ENCODE measurements around the gene ADGRD2.

Gene ADGRD2

DNA sequence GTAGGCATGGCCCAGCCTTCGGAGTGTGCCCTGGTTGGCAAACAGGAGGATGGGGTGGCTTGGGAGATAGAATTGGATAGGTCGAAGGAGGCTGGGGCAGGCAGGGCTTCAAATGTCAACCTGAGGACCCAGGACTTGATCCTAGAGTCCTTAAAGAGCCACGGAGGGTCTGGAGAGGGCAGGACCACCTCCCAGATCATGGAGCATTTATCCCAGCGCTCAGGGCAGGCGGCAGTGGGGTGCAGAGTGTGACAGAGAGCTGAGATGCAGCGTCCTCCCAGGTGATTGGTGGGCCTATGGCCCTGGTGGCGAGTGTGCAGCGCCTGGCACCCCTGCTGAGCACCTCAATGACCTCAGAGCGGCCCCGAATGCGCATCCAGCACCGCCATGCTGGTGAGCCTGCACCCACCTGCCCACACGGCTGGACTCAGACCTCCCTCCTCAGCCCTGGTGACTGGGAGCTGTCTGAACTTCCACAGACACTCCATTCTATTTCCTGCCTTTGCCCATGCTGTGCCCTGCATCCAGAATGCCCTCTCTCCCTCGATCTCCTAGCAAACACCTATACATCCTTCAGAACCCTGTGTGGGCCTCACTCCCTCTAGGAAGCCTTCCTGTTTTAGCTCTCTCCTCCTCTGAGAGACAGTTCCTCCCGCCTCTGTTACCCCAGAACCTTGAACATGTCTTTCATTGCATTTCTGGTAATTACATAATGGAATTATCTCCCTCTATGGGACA is 6.3 kb downstream of the ADGRD2 start:
- in situ Hi-C loops (cut with MboI; ENCODE audit: low sequenced_read_pairs), result no loop called here

DNA sequence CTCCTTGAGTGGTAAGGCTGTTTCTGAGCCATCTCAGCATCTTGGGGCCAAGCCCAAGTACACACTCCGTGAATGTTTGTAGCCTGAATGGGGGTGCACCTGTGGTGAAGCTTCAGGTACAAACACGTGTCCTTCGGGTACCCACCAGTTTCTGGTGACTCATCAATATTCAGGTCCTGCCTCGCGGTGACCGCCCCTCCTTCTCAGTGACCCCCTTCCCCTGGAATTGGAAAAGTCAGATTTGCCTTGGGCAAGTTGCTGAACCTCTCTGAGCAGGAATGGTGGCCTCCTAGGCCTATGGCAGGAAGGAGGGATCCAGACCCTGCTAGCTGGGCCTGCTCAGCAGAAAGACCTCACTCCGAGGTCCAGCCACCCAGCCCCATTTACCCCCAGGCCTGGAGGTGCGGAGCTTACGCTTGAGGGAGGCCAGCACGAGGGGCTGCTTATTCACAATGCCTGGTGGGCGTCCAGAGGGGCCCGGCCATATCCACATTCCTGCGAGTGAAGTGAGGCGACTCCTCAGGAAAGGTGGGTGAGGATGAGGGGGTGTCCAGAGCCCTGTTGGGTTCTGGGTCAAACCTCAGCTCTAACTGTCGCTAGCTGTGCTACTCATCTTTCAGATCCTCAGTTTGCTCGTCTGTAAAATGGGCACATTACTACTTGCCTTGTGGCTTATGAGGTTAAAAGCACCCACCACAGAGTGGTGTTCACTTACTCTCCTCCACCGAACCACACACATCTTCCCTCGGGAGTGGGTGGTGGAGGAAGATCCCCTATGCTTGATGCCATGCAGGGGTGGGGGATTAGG is 7.0 kb downstream of the ADGRD2 start:
- in situ Hi-C loops (cut with MboI; ENCODE audit: low sequenced_read_pairs), result no loop called here

- in situ Hi-C loops (cut with MboI; ENCODE audit: low sequenced_read_pairs), result no loop called here
Observed at GRCh38 chr9:124457887-124458431, 7.7 kb downstream of the ADGRD2 start.

DNA sequence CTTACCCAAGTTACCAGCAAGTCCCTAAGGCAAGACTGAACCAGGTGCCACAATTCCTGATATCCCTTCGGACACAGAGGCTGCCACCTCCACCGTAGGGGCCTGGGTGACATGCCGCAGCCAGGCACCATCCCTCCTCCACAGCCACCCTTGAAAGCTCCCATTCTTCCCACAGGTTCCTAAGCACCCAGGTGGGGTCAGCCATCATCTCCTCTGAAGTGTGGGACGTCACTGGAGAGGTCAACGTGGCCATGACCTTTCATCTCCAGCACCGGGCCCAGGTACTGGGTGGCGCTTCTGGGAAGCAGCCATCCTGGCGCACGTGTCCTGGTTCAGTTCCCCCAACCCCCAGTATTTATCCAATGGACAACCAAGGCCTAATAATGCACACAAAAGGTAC is 8.2 kb downstream of the ADGRD2 start:
- in situ Hi-C loops (cut with MboI; ENCODE audit: low sequenced_read_pairs), result no loop called here

DNA sequence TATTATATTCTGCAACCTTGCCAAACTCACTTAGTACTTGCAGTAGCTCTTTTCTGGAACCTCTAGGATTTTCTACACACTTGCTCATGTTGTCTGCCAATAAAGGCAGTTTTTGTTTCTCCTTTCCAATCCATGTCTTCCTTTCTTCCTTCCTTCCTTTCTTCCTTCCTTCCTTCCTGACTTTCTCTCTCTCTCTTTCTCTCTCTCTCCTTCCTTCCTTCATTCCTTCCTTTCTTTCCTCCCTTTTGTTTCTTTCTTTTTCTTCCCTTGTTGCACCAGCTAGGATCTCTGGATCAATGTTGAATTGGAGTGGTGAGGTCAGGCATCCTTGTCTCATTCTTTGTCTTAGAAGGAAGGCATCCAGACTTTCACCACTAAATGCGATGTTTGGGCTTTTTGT is 12.5 kb downstream of the ADGRD2 start:
- in situ Hi-C loops (cut with MboI; ENCODE audit: low sequenced_read_pairs), result no loop called here

- in situ Hi-C loops (cut with MboI; ENCODE audit: low sequenced_read_pairs), result no loop called here
Observed at GRCh38 chr9:124465736-124466135, 15.5 kb downstream of the ADGRD2 start.

GRCh38 chr9:124467410-124468060 is 17.3 kb downstream of the ADGRD2 start:
- in situ Hi-C loops (cut with MboI; ENCODE audit: low sequenced_read_pairs), result no loop called here

DNA sequence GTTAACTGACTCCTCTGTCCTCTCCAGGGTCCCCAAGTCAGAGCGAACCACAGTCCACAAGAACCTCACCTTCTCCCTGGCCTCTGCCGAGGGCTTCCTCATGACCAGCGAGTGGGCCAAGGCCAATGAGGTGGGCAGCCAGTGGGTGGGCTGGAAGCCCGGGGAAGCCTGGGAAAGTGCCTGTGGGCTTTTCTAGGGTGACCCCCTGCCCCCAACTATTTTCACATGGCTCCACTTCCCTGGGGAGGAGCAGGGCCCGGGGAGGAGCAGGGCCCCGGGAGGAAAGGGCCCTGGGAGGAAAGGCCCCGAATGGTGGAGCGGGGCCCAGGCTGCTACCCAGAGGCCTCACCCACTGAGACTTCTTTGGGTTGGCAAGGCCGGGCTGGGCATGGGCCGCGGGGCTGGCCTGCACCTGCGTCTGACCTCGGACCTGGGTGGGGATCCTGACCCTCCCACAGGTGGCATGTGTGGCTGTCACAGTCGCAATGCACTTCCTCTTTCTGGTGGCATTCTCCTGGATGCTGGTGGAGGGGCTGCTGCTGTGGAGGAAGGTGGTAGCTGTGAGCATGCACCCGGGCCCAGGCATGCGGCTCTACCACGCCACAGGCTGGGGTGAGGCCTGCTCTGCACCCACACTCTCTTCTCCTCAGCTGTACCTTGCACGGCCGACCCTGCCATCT is 17.9 kb downstream of the ADGRD2 start:
- in situ Hi-C loops (cut with MboI; ENCODE audit: low sequenced_read_pairs), result no loop called here

- in situ Hi-C loops (cut with MboI; ENCODE audit: low sequenced_read_pairs), result no loop called here
Observed at GRCh38 chr9:124469011-124469832, 19.0 kb downstream of the ADGRD2 start.

- in situ Hi-C loops (cut with MboI; ENCODE audit: low sequenced_read_pairs), result no loop called here
Observed at GRCh38 chr9:124470306-124470705, 20.1 kb downstream of the ADGRD2 start.

- in situ Hi-C loops (cut with MboI; ENCODE audit: low sequenced_read_pairs), result no loop called here
Observed at GRCh38 chr9:124470726-124471125, 20.5 kb downstream of the ADGRD2 start.

GRCh38 chr9:124471761-124472160 is 21.5 kb downstream of the ADGRD2 start:
- in situ Hi-C loops (cut with MboI; ENCODE audit: low sequenced_read_pairs), result no loop called here

- in situ Hi-C loops (cut with MboI; ENCODE audit: low sequenced_read_pairs), result no loop called here
Observed at GRCh38 chr9:124472770-124473169, 22.5 kb downstream of the ADGRD2 start.

DNA sequence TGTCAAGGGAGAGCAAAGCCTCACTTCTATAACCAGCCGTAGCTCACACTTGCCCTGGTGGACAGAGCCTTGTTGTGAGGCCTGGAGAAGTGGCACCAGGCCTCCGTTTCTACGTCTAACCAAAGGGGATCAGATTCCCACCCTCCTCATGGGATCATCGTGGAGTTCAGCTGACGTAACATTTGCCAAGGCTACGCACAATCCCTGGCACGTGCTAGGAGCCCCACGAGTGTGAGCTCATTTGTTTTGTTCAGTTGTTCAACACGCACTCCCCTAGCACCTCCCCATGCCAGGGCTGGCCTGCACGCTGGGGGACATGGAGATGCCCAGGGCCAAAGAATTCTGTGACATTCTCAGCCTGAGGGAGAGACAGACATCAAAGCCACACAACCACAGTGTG is 23.1 kb downstream of the ADGRD2 start:
- in situ Hi-C loops (cut with MboI; ENCODE audit: low sequenced_read_pairs), result no loop called here

DNA sequence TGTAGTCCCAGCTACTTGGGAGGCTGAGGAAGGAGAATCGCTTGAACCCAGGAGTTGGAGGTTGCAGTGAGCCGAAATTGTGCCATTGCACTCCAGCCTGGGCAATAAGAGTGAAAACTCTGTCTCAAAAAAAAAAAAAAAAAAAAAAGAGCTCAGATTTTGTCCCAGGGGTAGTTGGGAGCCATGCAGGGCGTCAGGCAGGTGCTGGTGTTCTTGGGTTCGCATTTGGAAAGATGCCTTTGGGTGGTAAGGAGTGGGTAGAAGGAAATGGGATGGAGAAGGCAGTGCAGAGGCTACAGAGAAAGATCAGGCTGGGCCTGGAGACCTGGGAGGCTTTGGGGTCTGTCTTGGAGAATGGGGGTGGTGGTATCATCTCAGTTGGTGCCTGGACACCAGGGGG is 23.9 kb downstream of the ADGRD2 start:
- in situ Hi-C loops (cut with MboI; ENCODE audit: low sequenced_read_pairs), result no loop called here

- in situ Hi-C loops (cut with MboI; ENCODE audit: low sequenced_read_pairs), result no loop called here
Observed at GRCh38 chr9:124475158-124475867, 25.1 kb downstream of the ADGRD2 start.

DNA sequence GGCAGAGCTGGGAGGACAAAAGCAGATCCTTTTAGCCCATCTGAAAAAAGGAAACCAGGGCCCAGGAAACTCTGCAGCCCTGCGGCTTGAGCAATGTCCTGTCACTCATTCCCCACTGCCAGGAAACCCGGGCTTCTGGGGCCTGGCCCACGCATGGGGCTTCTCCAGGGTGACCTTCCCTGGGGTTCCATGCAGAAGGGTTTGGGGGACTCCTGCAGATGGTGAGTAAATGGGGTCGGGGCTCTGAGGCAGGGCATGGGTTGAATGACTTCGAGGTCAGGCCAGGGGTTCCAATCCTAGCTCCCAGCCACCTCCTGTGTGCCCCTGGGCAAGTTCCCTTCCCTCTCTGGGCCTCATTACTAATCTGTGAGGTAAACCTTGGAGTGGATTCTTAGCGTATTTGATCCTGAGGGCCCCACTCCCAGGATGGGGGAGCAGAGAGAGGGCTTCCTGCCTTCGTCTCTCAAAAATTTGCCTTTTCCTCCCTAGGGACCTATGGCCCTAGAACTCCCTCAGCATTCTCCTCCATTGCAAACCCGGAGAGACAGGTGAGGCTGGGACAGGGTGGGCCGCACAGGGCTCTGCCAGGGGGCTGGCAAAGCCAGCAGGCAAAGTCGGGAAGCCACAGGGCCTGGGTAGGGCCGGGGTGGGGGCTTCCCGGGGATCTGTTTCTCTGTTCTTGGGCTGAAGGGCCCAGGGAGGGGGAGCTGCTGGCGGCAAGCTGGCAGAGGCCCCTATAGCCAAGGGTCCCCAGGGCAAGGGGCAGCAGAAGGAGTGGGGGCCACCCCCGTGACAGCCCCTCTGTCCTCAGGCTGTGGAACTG is 25.8 kb downstream of the ADGRD2 start:
- in situ Hi-C loops (cut with MboI; ENCODE audit: low sequenced_read_pairs), result no loop called here

- in situ Hi-C loops (cut with MboI; ENCODE audit: low sequenced_read_pairs), result no loop called here
Observed at GRCh38 chr9:124477211-124477647, 27.0 kb downstream of the ADGRD2 start.
